Liver (tissue), 9 donors: ENCODE data around the gene HERC6. TPM values are rescaled to one million over a fixed set of nuclear protein-coding genes. Genes with fewer than 3 reads are reported as not detected.
"Not testable (repeated sequence)": the region's sequence is repeated elsewhere in the genome, so short reads cannot be mapped to it uniquely, and the experiment has no call there.

Experiments
- DNase-seq: peaks from one replicate; pipeline ENCODE4 v3.0.0-alpha.2; 2017; ENCODE audit warnings: low spot score
- H3K27ac ChIP-seq, 2 donors: one replicate each; pipeline ENCODE4 v1.7.0; 2013; ENCODE audit warnings: inconsistent platforms in 2 of 2, low read length in 2 of 2, control low read depth in 1 of 2, low read depth in 1 of 2, mild to moderate bottlenecking in 1 of 2
- H3K27me3 ChIP-seq, 4 donors: one replicate each; pipeline versions ENCODE4 v1.6.1 to v1.7.0; 2013; ENCODE audit warnings: low read length in 3 of 4, inconsistent platforms in 1 of 4, mild to moderate bottlenecking in 1 of 4, moderate library complexity in 1 of 4; ENCODE audit not compliant: control insufficient read depth in 4 of 4, insufficient read depth in 4 of 4
- H3K36me3 ChIP-seq, 4 donors: one replicate each; pipeline versions ENCODE4 v1.6.1 to v1.7.0; 2013; ENCODE audit warnings: low read length in 3 of 4, mild to moderate bottlenecking in 3 of 4, low read depth in 1 of 4, moderate library complexity in 1 of 4; ENCODE audit not compliant: control insufficient read depth in 4 of 4, insufficient read depth in 3 of 4
- H3K4me1 ChIP-seq, 4 donors: one replicate each; pipeline versions ENCODE4 v1.6.1 to v1.7.0; 2013; ENCODE audit warnings: low read length in 3 of 4, mild to moderate bottlenecking in 3 of 4, moderate library complexity in 1 of 4; ENCODE audit not compliant: control insufficient read depth in 4 of 4, insufficient read depth in 4 of 4
- H3K4me3 ChIP-seq, 3 donors: one replicate each; pipeline versions ENCODE4 v1.6.1 to v1.7.0; 2013; ENCODE audit warnings: low read length in 3 of 3, control low read depth in 1 of 3, low read depth in 1 of 3, mild to moderate bottlenecking in 1 of 3
- H3K9ac ChIP-seq, 2 donors: one replicate each; pipeline ENCODE4 v1.7.0; 2013; ENCODE audit warnings: low read length in 2 of 2, mild to moderate bottlenecking in 2 of 2, moderate library complexity in 2 of 2, control low read depth in 1 of 2, low read depth in 1 of 2
- H3K9me3 ChIP-seq, 4 donors: one replicate each; pipeline versions ENCODE4 v1.6.1 to v1.7.0; 2013; ENCODE audit warnings: low read length in 3 of 4; ENCODE audit not compliant: control insufficient read depth in 4 of 4
- EGR1 ChIP-seq, 2 donors: IDR thresholded peaks; 2 replicates each; pipeline ENCODE4 v1.6.1; 2016 to 2018; ENCODE audit warnings: antibody characterized with exemption in 2 of 2, low read depth in 2 of 2
- FOXA1 ChIP-seq: IDR thresholded peaks from 2 replicates; pipeline ENCODE4 v1.6.1; 2016; ENCODE audit warnings: antibody characterized with exemption
- FOXA2 ChIP-seq: IDR thresholded peaks from 2 replicates; pipeline ENCODE4 v1.6.1; 2016; ENCODE audit warnings: antibody characterized with exemption
- GABPA ChIP-seq, 2 donors: IDR thresholded peaks in 1 of 2; conservative IDR thresholded peaks in 1 of 2; 2 replicates each; pipeline ENCODE4 v1.6.1; 2016; ENCODE audit warnings: antibody characterized with exemption in 2 of 2, mild to moderate bottlenecking in 1 of 2, moderate library complexity in 1 of 2
- HNF4A ChIP-seq, 2 donors: conservative IDR thresholded peaks; 2 replicates each; pipeline ENCODE4 v1.6.1; 2016; ENCODE audit warnings: antibody characterized with exemption in 2 of 2, mild to moderate bottlenecking in 2 of 2
- HNF4G ChIP-seq: IDR thresholded peaks from 2 replicates; pipeline ENCODE4 v1.6.1; 2016; ENCODE audit warnings: antibody characterized with exemption
- JUND ChIP-seq, 2 donors: IDR thresholded peaks; 2 replicates each; pipeline ENCODE4 v1.6.1; 2016; ENCODE audit warnings: antibody characterized with exemption in 2 of 2
- NR2F2 ChIP-seq: IDR thresholded peaks from 2 replicates; pipeline ENCODE4 v1.6.1; 2016; ENCODE audit warnings: antibody characterized with exemption
- RAD21 ChIP-seq, 2 donors: IDR thresholded peaks; 2 replicates each; pipeline ENCODE4 v1.6.1; 2016; ENCODE audit warnings: antibody characterized with exemption in 2 of 2, mild to moderate bottlenecking in 2 of 2
- RXRA ChIP-seq, 2 donors: IDR thresholded peaks; 2 replicates each; pipeline ENCODE4 v1.6.1; 2017 to 2018; ENCODE audit warnings: antibody characterized with exemption in 2 of 2, mild to moderate bottlenecking in 1 of 2
- SP1 ChIP-seq: IDR thresholded peaks from 2 replicates; pipeline ENCODE4 v1.6.1; 2018; ENCODE audit warnings: antibody characterized with exemption, mild to moderate bottlenecking
- TAF1 ChIP-seq: conservative IDR thresholded peaks from 2 replicates; pipeline ENCODE4 v1.6.1; 2016; ENCODE audit warnings: antibody characterized with exemption, mild to moderate bottlenecking
- YY1 ChIP-seq: IDR thresholded peaks from 2 replicates; pipeline ENCODE4 v1.6.1; 2016; ENCODE audit warnings: antibody characterized with exemption, mild to moderate bottlenecking
- WGBS: extraction: QIAGEN DNeasy Blood & Tissue Kit; methylation state at CpG from one replicate; pipeline ENCODE4 v1.1.7; 2013; 5-methylcytosine and 5-hydroxymethylcytosine counted together
- polyA plus RNA-seq, 2 donors: library from polyadenylated mRNA; stranded (reverse) in 1 of 2; unstranded in 1 of 2; fragments of 200-250 nt in 1 of 2; fragments of >200 nt in 1 of 2; fragmentation: Nextera tagmentation in 1 of 2; extraction: Ambion mirVana in 1 of 2; gene quantifications; one replicate each; pipeline versions ENCODE4 v1.2.1 to v1.2.3, GENCODE V29; 2013 to 2015
- total RNA-seq, 2 donors: library from RNA; depleted of rRNA; stranded (reverse); fragments of >200 nt; gene quantifications; one replicate each; pipeline ENCODE4 v1.2.3, GENCODE V29; 2014
- TF ChIP-seq, protein P1 (sequence below): fragments of 150-350 bp; IDR thresholded peaks from 2 replicates; pipeline ENCODE4 v1.5.1; 2017; ENCODE audit warnings: improper control_type of control experiment, low read depth, low read length; ENCODE audit not compliant: missing input control
- TF ChIP-seq, protein P2 (sequence below): IDR thresholded peaks from 2 replicates; pipeline ENCODE4 v1.6.1; 2016; ENCODE audit warnings: antibody characterized with exemption
- TF ChIP-seq, protein P3 (sequence below): IDR thresholded peaks from 2 replicates; pipeline ENCODE4 v1.6.1; 2016; ENCODE audit warnings: antibody characterized with exemption, mild to moderate bottlenecking
- TF ChIP-seq, protein P4 (sequence below): IDR thresholded peaks from 2 replicates; pipeline ENCODE4 v1.6.1; 2016; ENCODE audit warnings: antibody characterized with exemption
- TF ChIP-seq, protein P5 (sequence below): IDR thresholded peaks from 2 replicates; pipeline ENCODE4 v1.6.1; 2016; ENCODE audit warnings: antibody characterized with exemption
- donor health status: healthy.
- donor health status: healthy.
- donor health status: healthy.
- donor health status: healthy.
- donor health status: healthy.

HERC6 gene
- total and polyA plus RNA-seq, 4 donors, result 1.5 to 3.8 (median 2.6) TPM

DNA sequence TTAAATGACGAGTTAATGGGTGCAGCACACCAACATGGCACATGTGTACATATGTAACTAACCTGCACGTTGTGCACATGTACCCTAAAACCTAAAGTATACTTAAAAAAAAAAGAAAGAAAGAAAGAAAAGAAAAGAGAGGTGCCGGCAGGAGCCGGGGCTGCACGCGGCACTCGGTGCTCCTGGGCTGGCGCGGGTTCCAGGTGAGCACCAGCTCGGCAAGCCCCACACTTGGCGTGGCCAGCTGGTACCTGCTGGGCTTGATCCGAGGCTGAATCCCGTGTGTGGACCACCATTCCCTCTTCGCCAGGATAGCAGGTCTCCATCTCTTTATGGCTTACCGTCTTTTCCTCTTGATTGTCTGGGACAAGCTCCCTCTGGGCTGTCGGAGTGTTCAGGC lies 17.9 kb upstream of the HERC6 start (continued):
- TF ChIP-seq, protein P1, sequence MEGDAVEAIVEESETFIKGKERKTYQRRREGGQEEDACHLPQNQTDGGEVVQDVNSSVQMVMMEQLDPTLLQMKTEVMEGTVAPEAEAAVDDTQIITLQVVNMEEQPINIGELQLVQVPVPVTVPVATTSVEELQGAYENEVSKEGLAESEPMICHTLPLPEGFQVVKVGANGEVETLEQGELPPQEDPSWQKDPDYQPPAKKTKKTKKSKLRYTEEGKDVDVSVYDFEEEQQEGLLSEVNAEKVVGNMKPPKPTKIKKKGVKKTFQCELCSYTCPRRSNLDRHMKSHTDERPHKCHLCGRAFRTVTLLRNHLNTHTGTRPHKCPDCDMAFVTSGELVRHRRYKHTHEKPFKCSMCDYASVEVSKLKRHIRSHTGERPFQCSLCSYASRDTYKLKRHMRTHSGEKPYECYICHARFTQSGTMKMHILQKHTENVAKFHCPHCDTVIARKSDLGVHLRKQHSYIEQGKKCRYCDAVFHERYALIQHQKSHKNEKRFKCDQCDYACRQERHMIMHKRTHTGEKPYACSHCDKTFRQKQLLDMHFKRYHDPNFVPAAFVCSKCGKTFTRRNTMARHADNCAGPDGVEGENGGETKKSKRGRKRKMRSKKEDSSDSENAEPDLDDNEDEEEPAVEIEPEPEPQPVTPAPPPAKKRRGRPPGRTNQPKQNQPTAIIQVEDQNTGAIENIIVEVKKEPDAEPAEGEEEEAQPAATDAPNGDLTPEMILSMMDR, result no peak
- TF ChIP-seq JUND (IDR thresholded peaks at IDR 0.05) (no peak), RAD21 (IDR thresholded peaks at IDR 0.05) (no peak)

DNA sequence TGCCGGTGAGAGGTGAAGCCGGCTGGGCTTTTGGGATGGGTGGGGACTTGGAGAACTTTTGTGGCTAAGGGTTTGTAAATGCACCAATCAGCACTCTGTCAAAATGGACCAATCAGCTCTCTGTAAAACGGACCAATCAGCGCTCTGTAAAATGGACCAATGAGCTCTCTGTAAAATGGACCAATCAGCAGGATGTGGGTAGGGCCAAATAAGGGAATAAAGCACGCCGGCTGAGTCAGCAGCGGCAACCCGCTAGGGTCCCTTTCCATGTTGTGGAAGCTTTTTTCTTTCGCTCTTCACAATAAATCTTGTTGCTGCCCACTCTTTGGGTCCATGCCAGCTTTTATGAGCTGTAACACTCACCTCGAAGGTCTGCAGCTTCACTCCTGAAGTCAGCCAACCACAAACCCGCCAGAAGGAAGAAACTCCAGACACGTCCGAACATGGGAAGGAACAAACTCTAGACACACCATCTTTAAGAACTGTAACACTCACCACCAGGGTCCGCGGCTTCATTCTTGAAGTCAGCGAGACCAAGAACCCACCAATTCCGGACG lies 17.4 kb upstream of the HERC6 start:
- H3K9ac ChIP-seq, H3K27me3 ChIP-seq, DNase-seq, H3K4me1 ChIP-seq, H3K9me3 ChIP-seq, H3K36me3 ChIP-seq, H3K27ac ChIP-seq, H3K4me3 ChIP-seq: not testable (repeated sequence)
- WGBS, result 89% methylated on average over 18 of the region's 18 CpGs

DNA sequence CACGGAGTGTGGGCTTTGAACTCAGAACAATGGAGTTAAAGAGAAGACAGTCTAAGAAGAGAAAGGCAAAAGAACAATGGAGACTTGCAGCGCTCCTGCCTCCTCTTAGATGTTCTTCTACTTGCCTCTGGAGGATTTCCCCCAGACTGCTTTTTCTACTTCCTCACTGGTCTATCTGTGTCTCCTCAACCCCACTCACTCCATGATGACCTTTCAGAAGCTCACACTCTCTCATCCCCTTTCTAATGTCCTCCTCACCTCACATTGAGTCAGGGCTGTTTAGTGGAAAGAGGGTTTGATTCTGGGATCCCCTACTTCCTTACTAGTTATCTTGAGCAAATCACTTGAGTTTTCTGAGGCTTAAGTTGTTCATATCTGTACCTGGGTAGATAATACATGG lies 12.2 kb upstream of the HERC6 start:
- Histone ChIP-seq H3K4me1 (no peaks in the 10 kb centered on the region), H3K36me3 (no peaks in the 10 kb centered on the region), H3K9ac (no peak overlapping the region), H3K27ac (no peak overlapping the region), H3K4me3 (no peak overlapping the region), H3K27me3 (no peaks in the 10 kb centered on the region), H3K9me3 (no peaks in the 10 kb centered on the region)
- no peak for DNase-seq
- TF ChIP-seq SP1 (no peak), FOXA2 (no peak), JUND (IDR thresholded peaks at IDR 0.05) (no peak)
- 85% methylated on average over 2 of the region's 2 CpGs for WGBS

DNA sequence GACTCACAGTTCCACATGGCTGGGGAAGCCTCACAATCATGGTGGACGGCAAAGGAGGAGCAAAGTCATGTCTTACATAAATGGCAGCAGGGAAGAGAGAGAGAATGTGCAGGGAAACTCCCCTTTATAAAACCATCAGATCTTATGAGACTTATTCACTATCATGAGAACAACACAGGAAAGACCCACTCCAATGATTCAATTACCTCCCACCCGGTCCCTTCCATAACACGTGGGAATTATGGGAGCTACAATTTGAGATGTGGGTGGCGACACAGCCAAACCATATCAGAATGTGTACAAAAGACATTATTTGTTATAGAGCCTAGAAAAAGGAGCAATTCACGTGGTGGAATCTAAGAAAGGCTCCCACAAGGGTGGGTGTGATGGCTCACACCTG lies 10.8 kb upstream of the HERC6 start:
- no peak overlapping the region for H3K4me3 ChIP-seq
- no peaks in the 10 kb centered on the region for H3K9me3 ChIP-seq
- TF ChIP-seq TAF1, result no peak
- no peak for TF ChIP-seq RAD21 (IDR thresholded peaks at IDR 0.05)
- no peak for TF ChIP-seq EGR1 (IDR thresholded peaks at IDR 0.05; ENCODE audit: low read depth in 2 of 2)
- no peak for TF ChIP-seq HNF4A (conservative IDR thresholded peaks at IDR 0.05)
- no peak for TF ChIP-seq YY1
- TF ChIP-seq GABPA (IDR thresholded peaks at IDR 0.05 in 1 of 2, conservative IDR thresholded peaks at IDR 0.05 in 1 of 2), result no peak
- no peak for TF ChIP-seq JUND (IDR thresholded peaks at IDR 0.05)
- TF ChIP-seq NR2F2, result no peak
- no peak for TF ChIP-seq FOXA1
- TF ChIP-seq SP1, result no peak
- TF ChIP-seq, protein P2, sequence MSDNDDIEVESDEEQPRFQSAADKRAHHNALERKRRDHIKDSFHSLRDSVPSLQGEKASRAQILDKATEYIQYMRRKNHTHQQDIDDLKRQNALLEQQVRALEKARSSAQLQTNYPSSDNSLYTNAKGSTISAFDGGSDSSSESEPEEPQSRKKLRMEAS, result no peak
- TF ChIP-seq, protein P3, sequence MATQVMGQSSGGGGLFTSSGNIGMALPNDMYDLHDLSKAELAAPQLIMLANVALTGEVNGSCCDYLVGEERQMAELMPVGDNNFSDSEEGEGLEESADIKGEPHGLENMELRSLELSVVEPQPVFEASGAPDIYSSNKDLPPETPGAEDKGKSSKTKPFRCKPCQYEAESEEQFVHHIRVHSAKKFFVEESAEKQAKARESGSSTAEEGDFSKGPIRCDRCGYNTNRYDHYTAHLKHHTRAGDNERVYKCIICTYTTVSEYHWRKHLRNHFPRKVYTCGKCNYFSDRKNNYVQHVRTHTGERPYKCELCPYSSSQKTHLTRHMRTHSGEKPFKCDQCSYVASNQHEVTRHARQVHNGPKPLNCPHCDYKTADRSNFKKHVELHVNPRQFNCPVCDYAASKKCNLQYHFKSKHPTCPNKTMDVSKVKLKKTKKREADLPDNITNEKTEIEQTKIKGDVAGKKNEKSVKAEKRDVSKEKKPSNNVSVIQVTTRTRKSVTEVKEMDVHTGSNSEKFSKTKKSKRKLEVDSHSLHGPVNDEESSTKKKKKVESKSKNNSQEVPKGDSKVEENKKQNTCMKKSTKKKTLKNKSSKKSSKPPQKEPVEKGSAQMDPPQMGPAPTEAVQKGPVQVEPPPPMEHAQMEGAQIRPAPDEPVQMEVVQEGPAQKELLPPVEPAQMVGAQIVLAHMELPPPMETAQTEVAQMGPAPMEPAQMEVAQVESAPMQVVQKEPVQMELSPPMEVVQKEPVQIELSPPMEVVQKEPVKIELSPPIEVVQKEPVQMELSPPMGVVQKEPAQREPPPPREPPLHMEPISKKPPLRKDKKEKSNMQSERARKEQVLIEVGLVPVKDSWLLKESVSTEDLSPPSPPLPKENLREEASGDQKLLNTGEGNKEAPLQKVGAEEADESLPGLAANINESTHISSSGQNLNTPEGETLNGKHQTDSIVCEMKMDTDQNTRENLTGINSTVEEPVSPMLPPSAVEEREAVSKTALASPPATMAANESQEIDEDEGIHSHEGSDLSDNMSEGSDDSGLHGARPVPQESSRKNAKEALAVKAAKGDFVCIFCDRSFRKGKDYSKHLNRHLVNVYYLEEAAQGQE, result no peak
- no peak for TF ChIP-seq HNF4G
- TF ChIP-seq RXRA (IDR thresholded peaks at IDR 0.05), result no peak
- TF ChIP-seq, protein P4, sequence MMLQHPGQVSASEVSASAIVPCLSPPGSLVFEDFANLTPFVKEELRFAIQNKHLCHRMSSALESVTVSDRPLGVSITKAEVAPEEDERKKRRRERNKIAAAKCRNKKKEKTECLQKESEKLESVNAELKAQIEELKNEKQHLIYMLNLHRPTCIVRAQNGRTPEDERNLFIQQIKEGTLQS, result no peak
- TF ChIP-seq, protein P5, sequence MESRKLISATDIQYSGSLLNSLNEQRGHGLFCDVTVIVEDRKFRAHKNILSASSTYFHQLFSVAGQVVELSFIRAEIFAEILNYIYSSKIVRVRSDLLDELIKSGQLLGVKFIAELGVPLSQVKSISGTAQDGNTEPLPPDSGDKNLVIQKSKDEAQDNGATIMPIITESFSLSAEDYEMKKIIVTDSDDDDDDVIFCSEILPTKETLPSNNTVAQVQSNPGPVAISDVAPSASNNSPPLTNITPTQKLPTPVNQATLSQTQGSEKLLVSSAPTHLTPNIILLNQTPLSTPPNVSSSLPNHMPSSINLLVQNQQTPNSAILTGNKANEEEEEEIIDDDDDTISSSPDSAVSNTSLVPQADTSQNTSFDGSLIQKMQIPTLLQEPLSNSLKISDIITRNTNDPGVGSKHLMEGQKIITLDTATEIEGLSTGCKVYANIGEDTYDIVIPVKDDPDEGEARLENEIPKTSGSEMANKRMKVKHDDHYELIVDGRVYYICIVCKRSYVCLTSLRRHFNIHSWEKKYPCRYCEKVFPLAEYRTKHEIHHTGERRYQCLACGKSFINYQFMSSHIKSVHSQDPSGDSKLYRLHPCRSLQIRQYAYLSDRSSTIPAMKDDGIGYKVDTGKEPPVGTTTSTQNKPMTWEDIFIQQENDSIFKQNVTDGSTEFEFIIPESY, result no peak
- no peak for TF ChIP-seq FOXA2

More for the DNA sequence above, 10.8 kb upstream of the HERC6 start:
- no peak for DNase-seq
- Histone ChIP-seq H3K27me3 (no peaks in the 10 kb centered on the region), H3K27ac (no peak overlapping the region), H3K36me3 (no peaks in the 10 kb centered on the region), H3K4me1 (no peaks in the 10 kb centered on the region), H3K9ac (no peak overlapping the region)
- WGBS, result 93% methylated on average over 5 of the region's 5 CpGs
